ENCODE measurements around the gene CNOT2.

DNA sequence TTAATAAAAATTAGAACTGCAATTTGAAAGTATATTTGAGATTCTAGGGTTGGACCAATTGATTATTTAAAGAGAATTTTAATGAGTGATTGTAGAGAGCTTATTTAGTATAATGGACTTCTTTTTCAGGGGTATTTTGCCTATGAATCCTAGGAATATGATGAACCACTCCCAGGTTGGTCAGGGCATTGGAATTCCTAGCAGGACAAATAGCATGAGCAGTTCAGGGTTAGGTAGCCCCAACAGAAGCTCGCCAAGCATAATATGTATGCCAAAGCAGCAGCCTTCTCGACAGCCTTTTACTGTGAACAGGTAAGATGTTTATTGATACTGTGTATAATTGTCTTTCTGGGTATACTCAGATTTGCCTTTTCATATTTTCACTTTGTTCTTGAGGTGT lies 86.9 kb downstream of the CNOT2 start:
- TF ChIP-seq, protein P1, sequence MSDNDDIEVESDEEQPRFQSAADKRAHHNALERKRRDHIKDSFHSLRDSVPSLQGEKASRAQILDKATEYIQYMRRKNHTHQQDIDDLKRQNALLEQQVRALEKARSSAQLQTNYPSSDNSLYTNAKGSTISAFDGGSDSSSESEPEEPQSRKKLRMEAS (IDR thresholded peaks at IDR 0.05; ENCODE audit: low read depth, low read length), result no peak
- TF ChIP-seq, protein P2, sequence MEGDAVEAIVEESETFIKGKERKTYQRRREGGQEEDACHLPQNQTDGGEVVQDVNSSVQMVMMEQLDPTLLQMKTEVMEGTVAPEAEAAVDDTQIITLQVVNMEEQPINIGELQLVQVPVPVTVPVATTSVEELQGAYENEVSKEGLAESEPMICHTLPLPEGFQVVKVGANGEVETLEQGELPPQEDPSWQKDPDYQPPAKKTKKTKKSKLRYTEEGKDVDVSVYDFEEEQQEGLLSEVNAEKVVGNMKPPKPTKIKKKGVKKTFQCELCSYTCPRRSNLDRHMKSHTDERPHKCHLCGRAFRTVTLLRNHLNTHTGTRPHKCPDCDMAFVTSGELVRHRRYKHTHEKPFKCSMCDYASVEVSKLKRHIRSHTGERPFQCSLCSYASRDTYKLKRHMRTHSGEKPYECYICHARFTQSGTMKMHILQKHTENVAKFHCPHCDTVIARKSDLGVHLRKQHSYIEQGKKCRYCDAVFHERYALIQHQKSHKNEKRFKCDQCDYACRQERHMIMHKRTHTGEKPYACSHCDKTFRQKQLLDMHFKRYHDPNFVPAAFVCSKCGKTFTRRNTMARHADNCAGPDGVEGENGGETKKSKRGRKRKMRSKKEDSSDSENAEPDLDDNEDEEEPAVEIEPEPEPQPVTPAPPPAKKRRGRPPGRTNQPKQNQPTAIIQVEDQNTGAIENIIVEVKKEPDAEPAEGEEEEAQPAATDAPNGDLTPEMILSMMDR (IDR thresholded peaks at IDR 0.05; ENCODE audit: low read depth, low read length), result no peak
- no peak for TF ChIP-seq POLR2A (IDR thresholded peaks at IDR 0.05; ENCODE audit: extremely low read depth, insufficient read length)
- no peak for TF ChIP-seq MYC (IDR thresholded peaks at IDR 0.05; ENCODE audit: low read depth, low read length)
